ENCODE data around the gene INO80E.

The INO80E gene

GRCh38 chr16:29968205-29968604 is 27.8 kb upstream of the INO80E start:
- H3K36me3 ChIP-seq (replicated peaks) = peaks cover 23% of the 10 kb centered on the region
- H3K4me3 ChIP-seq (ENCODE audit: low read depth, low read length) = no peak overlapping the region
- no peak overlapping the region for H3K27ac ChIP-seq
- no peak for DNase-seq
- no peak for TF ChIP-seq CTCF (IDR thresholded peaks at IDR 0.05; ENCODE audit: low read depth, low read length, missing control alignments)
- no peaks in the 10 kb centered on the region for H3K27me3 ChIP-seq (replicated peaks)
- in situ Hi-C loops (cut with HindIII; ENCODE audit: low pct_ligation_motif_present, low sequenced_read_pairs) = no loop called here

- H3K36me3 ChIP-seq (replicated peaks) = peaks cover 23% of the 10 kb centered on the region
- TF ChIP-seq CTCF (IDR thresholded peaks at IDR 0.05; ENCODE audit: low read depth, low read length, missing control alignments) = no peak
- in situ Hi-C loops (cut with HindIII; ENCODE audit: low pct_ligation_motif_present, low sequenced_read_pairs) = no loop called here
Observed at GRCh38 chr16:29971304-29971703, 24.7 kb upstream of the INO80E start.

GRCh38 chr16:29972500-29972899 is 23.5 kb upstream of the INO80E start:
- in situ Hi-C loops (cut with HindIII; ENCODE audit: low pct_ligation_motif_present, low sequenced_read_pairs) = no loop called here
- TF ChIP-seq CTCF (IDR thresholded peaks at IDR 0.05; ENCODE audit: low read depth, low read length, missing control alignments) = no peak
- H3K4me3 ChIP-seq (ENCODE audit: low read depth, low read length) = no peak overlapping the region
- no peak for DNase-seq
- no peaks in the 10 kb centered on the region for H3K27me3 ChIP-seq (replicated peaks)
- peaks cover 23% of the 10 kb centered on the region for H3K36me3 ChIP-seq (replicated peaks)
- no peak overlapping the region for H3K27ac ChIP-seq

More at GRCh38 chr16:29971304-29971703, 24.7 kb upstream of the INO80E start:
- no peak overlapping the region for H3K27ac ChIP-seq
- DNase-seq = no peak
- no peaks in the 10 kb centered on the region for H3K27me3 ChIP-seq (replicated peaks)
- H3K4me3 ChIP-seq (ENCODE audit: low read depth, low read length) = no peak overlapping the region

- Histone ChIP-seq H3K27me3 (replicated peaks) (no peaks in the 10 kb centered on the region), H3K4me3 (ENCODE audit: low read depth, low read length) (no peak overlapping the region), H3K36me3 (replicated peaks) (peaks cover 22% of the 10 kb centered on the region), H3K27ac (no peak overlapping the region)
- no peak for DNase-seq
- TF ChIP-seq CTCF (IDR thresholded peaks at IDR 0.05; ENCODE audit: low read depth, low read length, missing control alignments) = no peak
- in situ Hi-C loops (cut with HindIII; ENCODE audit: low pct_ligation_motif_present, low sequenced_read_pairs) = no loop called here
Observed at GRCh38 chr16:29972992-29973383, 23.1 kb upstream of the INO80E start.

- H3K27me3 ChIP-seq (replicated peaks) = no peaks in the 10 kb centered on the region
- peak within 1 kb of the TSS; percentile 41 for H3K27ac ChIP-seq
- TF ChIP-seq CTCF (IDR thresholded peaks at IDR 0.05; ENCODE audit: low read depth, low read length, missing control alignments) = no peak
- peaks cover 21% of the 10 kb centered on the region for H3K36me3 ChIP-seq (replicated peaks)
- H3K4me3 ChIP-seq (ENCODE audit: low read depth, low read length) = peak within 1 kb of the TSS; percentile 92
- peak; percentile 98 for DNase-seq
- in situ Hi-C loops (cut with HindIII; ENCODE audit: low pct_ligation_motif_present, low sequenced_read_pairs) = no loop called here
Observed at GRCh38 chr16:29973384-29974246, 22.4 kb upstream of the INO80E start, which contains the start of gene TAOK2. TAOK2 (plus strand) TSS chr16:29973868; CDS start chr16:29977773, 3,905 bp downstream.
